ENCODE results near the gene DGCR8.
A peak's percentile ranks its signal among the peaks of the same experiment; 100 is the strongest.

The DGCR8 gene

DNA sequence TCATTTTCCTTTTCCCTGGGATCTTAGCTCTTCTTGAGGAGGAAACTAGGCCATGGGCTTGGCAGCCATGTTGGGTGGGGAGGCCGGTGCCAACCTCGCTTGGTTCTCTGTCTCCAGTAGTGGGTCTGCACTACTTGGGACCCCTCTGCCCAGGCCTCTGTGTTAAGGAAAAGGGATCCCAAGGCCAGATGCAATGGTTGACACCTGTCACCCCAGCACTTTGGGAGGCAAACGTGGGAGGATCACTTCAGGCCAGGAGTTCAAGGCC is 49.6 kb downstream of the DGCR8 start:
- TF ChIP-seq, protein P1, sequence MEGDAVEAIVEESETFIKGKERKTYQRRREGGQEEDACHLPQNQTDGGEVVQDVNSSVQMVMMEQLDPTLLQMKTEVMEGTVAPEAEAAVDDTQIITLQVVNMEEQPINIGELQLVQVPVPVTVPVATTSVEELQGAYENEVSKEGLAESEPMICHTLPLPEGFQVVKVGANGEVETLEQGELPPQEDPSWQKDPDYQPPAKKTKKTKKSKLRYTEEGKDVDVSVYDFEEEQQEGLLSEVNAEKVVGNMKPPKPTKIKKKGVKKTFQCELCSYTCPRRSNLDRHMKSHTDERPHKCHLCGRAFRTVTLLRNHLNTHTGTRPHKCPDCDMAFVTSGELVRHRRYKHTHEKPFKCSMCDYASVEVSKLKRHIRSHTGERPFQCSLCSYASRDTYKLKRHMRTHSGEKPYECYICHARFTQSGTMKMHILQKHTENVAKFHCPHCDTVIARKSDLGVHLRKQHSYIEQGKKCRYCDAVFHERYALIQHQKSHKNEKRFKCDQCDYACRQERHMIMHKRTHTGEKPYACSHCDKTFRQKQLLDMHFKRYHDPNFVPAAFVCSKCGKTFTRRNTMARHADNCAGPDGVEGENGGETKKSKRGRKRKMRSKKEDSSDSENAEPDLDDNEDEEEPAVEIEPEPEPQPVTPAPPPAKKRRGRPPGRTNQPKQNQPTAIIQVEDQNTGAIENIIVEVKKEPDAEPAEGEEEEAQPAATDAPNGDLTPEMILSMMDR (IDR thresholded peaks at IDR 0.05): no peak
- TF ChIP-seq ZFX (IDR thresholded peaks at IDR 0.05; ENCODE audit: borderline replicate concordance): no peak
- H3K27ac ChIP-seq: peak overlapping the region; percentile 74

- TF ChIP-seq ZFX (IDR thresholded peaks at IDR 0.05; ENCODE audit: borderline replicate concordance): no peak
- TF ChIP-seq, protein P1 (IDR thresholded peaks at IDR 0.05): peak; percentile 50
- peak overlapping the region; percentile 74 for H3K27ac ChIP-seq
These were observed 50.3 kb downstream of the DGCR8 start for GRCh38 chr22:20130319-20130718.

DNA sequence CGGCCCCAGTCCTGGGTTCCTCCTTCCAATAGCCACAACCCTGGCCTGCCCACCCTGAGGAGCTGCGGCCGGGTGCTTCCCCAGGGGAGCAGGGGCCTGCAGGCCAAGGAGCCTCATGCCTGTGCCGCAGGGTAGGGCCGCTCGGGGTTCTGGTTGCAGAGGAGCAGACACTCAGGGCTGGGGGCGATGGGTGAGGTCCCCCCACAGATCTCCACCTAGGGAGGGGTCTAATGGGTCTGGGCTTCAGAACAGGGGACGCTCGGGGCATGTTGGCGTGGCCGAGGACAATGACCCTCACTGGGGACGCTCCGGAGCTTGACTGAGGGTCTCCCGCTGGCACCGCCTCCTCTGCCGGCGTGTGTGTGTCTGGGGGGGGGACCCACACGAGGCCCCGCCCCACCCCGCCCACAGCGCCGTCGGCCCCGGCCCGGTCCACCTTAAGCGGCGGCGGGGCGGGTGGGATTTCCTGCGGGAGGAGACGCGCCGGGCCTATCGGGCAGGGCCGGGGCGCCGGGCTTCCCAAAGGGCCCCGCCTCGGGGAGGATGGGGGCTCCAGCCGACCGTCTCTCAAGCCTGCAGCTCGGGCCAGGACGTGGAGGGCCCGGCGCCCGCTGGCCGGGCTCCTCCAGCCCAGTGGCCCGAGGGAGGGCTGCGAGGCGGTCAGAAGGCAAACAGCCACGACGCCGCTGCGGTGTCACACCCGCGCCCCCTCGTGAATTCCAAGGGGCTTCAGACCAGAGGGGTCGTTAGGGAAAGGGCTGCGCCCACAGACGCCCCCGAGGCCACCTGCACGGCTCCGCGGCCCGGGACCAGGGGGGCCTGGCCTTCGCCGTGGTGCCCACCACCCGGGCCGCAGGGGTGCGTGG is 50.9 kb downstream of the DGCR8 start:
- TF ChIP-seq, protein P1 (IDR thresholded peaks at IDR 0.05): no peak
- TF ChIP-seq ZFX (IDR thresholded peaks at IDR 0.05; ENCODE audit: borderline replicate concordance): no peak
- H3K27ac ChIP-seq: peak overlapping the region; percentile 74

DNA sequence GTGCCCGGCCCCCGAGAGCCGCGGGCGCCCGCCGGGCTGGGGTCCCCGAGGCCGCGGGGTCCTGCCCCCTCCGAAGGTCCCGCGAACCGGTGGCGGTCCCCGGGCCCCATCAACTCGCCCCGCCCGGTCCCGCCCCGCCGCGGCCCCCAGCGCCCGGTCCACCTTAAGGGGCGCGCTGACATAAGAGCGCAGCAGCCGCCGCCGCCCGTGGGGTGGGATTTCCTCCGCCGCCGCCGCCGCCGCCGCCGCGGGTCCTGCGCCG is 51.5 kb downstream of the DGCR8 start, which contains the start of gene ZDHHC8:
Gene ZDHHC8, plus strand, starts transcription at position 208 of the 262 bp plus-strand sequence. CDS start 144 bp downstream, outside the sequence.
- peak within 1 kb of the TSS; percentile 74 for H3K27ac ChIP-seq

DNA sequence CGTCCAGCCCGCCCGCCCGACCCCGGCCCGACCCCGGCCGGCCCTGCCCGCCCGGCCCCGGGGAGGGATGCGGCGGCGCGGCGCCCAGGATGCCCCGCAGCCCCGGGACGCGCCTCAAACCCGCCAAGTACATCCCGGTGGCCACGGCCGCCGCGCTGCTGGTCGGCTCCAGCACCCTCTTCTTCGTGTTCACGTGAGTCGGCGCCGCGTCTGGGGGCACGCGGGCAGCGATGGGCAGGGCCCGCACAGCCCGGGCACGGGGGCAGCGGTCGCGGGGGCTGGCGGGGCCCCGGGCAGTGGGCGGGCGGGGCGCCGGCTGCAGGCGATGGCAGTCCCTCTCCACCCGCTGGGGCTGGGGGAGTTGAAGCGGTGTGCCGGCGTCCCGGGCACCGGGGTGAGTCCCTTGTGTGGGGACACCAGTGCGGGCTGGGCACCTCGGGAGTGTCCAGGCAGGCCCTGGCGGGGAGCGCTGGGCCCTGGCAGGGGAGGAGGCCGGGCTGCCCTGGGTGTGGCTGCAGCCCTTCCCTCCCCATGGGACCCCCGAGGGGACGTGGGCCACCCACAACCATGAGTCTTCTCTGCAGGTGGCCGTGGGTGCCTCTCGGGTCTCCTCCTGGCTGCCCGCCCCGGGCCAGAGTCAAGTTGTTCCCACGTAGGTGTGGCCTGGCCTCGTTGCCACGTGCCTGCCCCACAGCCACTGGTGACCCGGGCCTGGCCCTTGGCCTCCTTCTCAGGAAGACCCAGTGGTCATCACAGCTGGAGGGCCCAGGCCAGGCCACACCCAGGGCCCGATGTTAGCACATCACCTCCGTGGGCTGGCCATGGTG is 52.0 kb downstream of the DGCR8 start:
- peak overlapping the region; percentile 74 for H3K27ac ChIP-seq
- TF ChIP-seq ZFX (IDR thresholded peaks at IDR 0.05; ENCODE audit: borderline replicate concordance): no peak
- TF ChIP-seq, protein P1 (IDR thresholded peaks at IDR 0.05): no peak

More for the DNA sequence above, 51.5 kb downstream of the DGCR8 start, which contains the start of gene ZDHHC8:
- TF ChIP-seq, protein P1 (IDR thresholded peaks at IDR 0.05): no peak
- TF ChIP-seq ZFX (IDR thresholded peaks at IDR 0.05; ENCODE audit: borderline replicate concordance): no peak

- TF ChIP-seq, protein P1 (IDR thresholded peaks at IDR 0.05): no peak
- TF ChIP-seq ZFX (IDR thresholded peaks at IDR 0.05; ENCODE audit: borderline replicate concordance): no peak
- H3K27ac ChIP-seq: peak overlapping the region; percentile 74
These were observed 52.7 kb downstream of the DGCR8 start for GRCh38 chr22:20132686-20133246.
